Neural crest cell (in vitro differentiated cells): ENCODE results near the gene UBE2L3. TPM values are rescaled to one million over a fixed set of nuclear protein-coding genes. Genes with fewer than 3 reads are reported as not detected.
A peak's percentile ranks its signal among the peaks of the same experiment; 100 is the strongest.
"Not testable (repeated sequence)": the region's sequence is repeated elsewhere in the genome, so short reads cannot be mapped to it uniquely, and the experiment has no call there.

ENCODE experiments used
- DNase-seq: peaks from one replicate; pipeline ENCODE4 v3.0.0; 2021; ENCODE audit warnings: low read depth, mixed read lengths, low spot score
- H3K27ac Mint-ChIP-seq: one replicate; pipeline ENCODE4 v1.8.0; 2021; ENCODE audit warnings: mild to moderate bottlenecking, mixed read lengths; ENCODE audit not compliant: unreplicated experiment
- H3K27me3 Mint-ChIP-seq: 2 replicates; pipeline ENCODE4 v1.8.0; 2021; ENCODE audit warnings: low read depth, mild to moderate bottlenecking, mixed read lengths
- H3K36me3 Mint-ChIP-seq: 2 replicates; pipeline ENCODE4 v1.8.0; 2021; ENCODE audit warnings: low read depth, mild to moderate bottlenecking, mixed read lengths
- H3K4me1 Mint-ChIP-seq: 2 replicates; pipeline ENCODE4 v1.8.0; 2021; ENCODE audit warnings: mixed read lengths
- H3K4me3 Mint-ChIP-seq: one replicate; pipeline ENCODE4 v1.8.0; 2021; ENCODE audit warnings: mild to moderate bottlenecking, mixed read lengths
- H3K9me3 Mint-ChIP-seq: 2 replicates; pipeline ENCODE4 v1.8.0; 2021; ENCODE audit warnings: mixed read lengths
- CTCF ChIP-seq: fragments of 200-600 bp; sonication (generic); conservative IDR thresholded peaks from 2 replicates; pipeline ENCODE4 v1.5.0; 2021; ENCODE audit warnings: antibody characterized with exemption, mild to moderate bottlenecking
- total RNA-seq: library from RNA; stranded (reverse); gene quantifications from 2 replicates; pipeline ENCODE4 v1.2.1, GENCODE V29; 2021

Gene UBE2L3
- total RNA-seq, 1 donor from 2014 or later, result 76.9 TPM

- Mint-ChIP-seq H3K4me1 (peaks cover 5% of the 10 kb centered on the region), H3K4me3 (no peak overlapping the region), H3K27ac (peak overlapping the region; percentile 35), H3K9me3 (no peaks in the 10 kb centered on the region), H3K36me3 (no peaks in the 10 kb centered on the region), H3K27me3 (no peaks in the 10 kb centered on the region)
- TF ChIP-seq CTCF, result no peak
- DNase-seq, result no peak
Measured at GRCh38 chr22:21635771-21636510, 68.4 kb downstream of the UBE2L3 start.

- Mint-ChIP-seq H3K4me3 (no peak overlapping the region), H3K9me3 (no peaks in the 10 kb centered on the region), H3K4me1 (peaks cover 13% of the 10 kb centered on the region), H3K36me3 (no peaks in the 10 kb centered on the region), H3K27ac (no peak overlapping the region), H3K27me3 (no peaks in the 10 kb centered on the region)
- no peak for TF ChIP-seq CTCF
- no peak for DNase-seq
Measured at GRCh38 chr22:21636629-21637218, 69.2 kb downstream of the UBE2L3 start.

GRCh38 chr22:21637450-21637849 is 69.9 kb downstream of the UBE2L3 start:
- H3K4me1 Mint-ChIP-seq, result peaks cover 17% of the 10 kb centered on the region
- H3K4me3 Mint-ChIP-seq, H3K27me3 Mint-ChIP-seq, H3K9me3 Mint-ChIP-seq, H3K36me3 Mint-ChIP-seq, H3K27ac Mint-ChIP-seq, DNase-seq: not testable (repeated sequence)

- Mint-ChIP-seq H3K9me3 (no peaks in the 10 kb centered on the region), H3K27me3 (no peaks in the 10 kb centered on the region), H3K4me3 (peak overlapping the region; percentile 57), H3K36me3 (peaks cover 7% of the 10 kb centered on the region), H3K4me1 (peaks cover 28% of the 10 kb centered on the region), H3K27ac (no peak overlapping the region)
- no peak for TF ChIP-seq CTCF
- no peak for DNase-seq
Measured at GRCh38 chr22:21639359-21639758, 71.8 kb downstream of the UBE2L3 start.

GRCh38 chr22:21640810-21641209 is 73.3 kb downstream of the UBE2L3 start:
- Mint-ChIP-seq H3K9me3 (no peaks in the 10 kb centered on the region), H3K4me1 (peaks cover 28% of the 10 kb centered on the region), H3K27me3 (no peaks in the 10 kb centered on the region), H3K36me3 (peaks cover 7% of the 10 kb centered on the region), H3K27ac (no peak overlapping the region), H3K4me3 (peak overlapping the region; percentile 88)
- TF ChIP-seq CTCF, result no peak
- no peak for DNase-seq

- peak; percentile 57 for DNase-seq
- Mint-ChIP-seq H3K4me1 (peaks cover 29% of the 10 kb centered on the region), H3K27me3 (no peaks in the 10 kb centered on the region), H3K4me3 (peak overlapping the region; percentile 88), H3K9me3 (no peaks in the 10 kb centered on the region), H3K27ac (peak overlapping the region; percentile 64), H3K36me3 (peaks cover 7% of the 10 kb centered on the region)
- TF ChIP-seq CTCF, result peak; percentile 57
Measured at GRCh38 chr22:21641417-21641788, 73.9 kb downstream of the UBE2L3 start.
